GM20431 (cell line): ENCODE measurements around the gene GLG1.
"Not testable (repeated sequence)": the region's sequence is repeated elsewhere in the genome, so short reads cannot be mapped to it uniquely, and the experiment has no call there.

Experiments
- in situ Hi-C: fragments of 300-500 bp; cut with MseI, MboI; formaldehyde crosslinking; loops from one replicate; pipeline ENCODE4 v1.15.0; 2020; ENCODE audit warnings: low sequenced_read_pairs; ENCODE audit not compliant: unreplicated experiment

GLG1 gene

GRCh38 chr16:74606521-74607309, at the start of gene GLG1:
Gene GLG1 (minus strand): TSS chr16:74607114. CDS start chr16:74607094, 20 bp downstream.
- in situ Hi-C loops = loop anchor here (25.0 kb wide), 1 partner anchor 294 kb away; no protein-coding TSS in a partner anchor

GRCh38 chr16:74654536-74655050, 47.7 kb upstream of the GLG1 start:
- in situ Hi-C loops = no loop called here

- in situ Hi-C loops = not testable (repeated sequence)
Observed at GRCh38 chr16:74652883-74653282, 46.0 kb upstream of the GLG1 start.

GRCh38 chr16:74652249-74652648, 45.3 kb upstream of the GLG1 start:
- in situ Hi-C loops = no loop called here

GRCh38 chr16:74651841-74652240, 44.9 kb upstream of the GLG1 start:
- in situ Hi-C loops = no loop called here

GRCh38 chr16:74650966-74651567, 44.2 kb upstream of the GLG1 start:
- in situ Hi-C loops = no loop called here

- in situ Hi-C loops = no loop called here
Observed at GRCh38 chr16:74649839-74650504, 43.1 kb upstream of the GLG1 start.

GRCh38 chr16:74641969-74642368, 35.1 kb upstream of the GLG1 start:
- in situ Hi-C loops = no loop called here

GRCh38 chr16:74637742-74638453, 31.0 kb upstream of the GLG1 start:
- in situ Hi-C loops = no loop called here

GRCh38 chr16:74635303-74635702, 28.4 kb upstream of the GLG1 start:
- in situ Hi-C loops = no loop called here

GRCh38 chr16:74633686-74634085, 26.8 kb upstream of the GLG1 start:
- in situ Hi-C loops = no loop called here

GRCh38 chr16:74627506-74628220, 20.7 kb upstream of the GLG1 start:
- in situ Hi-C loops = no loop called here

GRCh38 chr16:74626741-74627416, 20.0 kb upstream of the GLG1 start:
- in situ Hi-C loops = no loop called here

GRCh38 chr16:74625500-74626350, 18.8 kb upstream of the GLG1 start:
- in situ Hi-C loops = no loop called here

- in situ Hi-C loops = loop anchor here (25.0 kb wide), 1 partner anchor 312 kb away; no protein-coding TSS in a partner anchor
Observed at GRCh38 chr16:74623839-74624235, 16.9 kb upstream of the GLG1 start.

GRCh38 chr16:74623214-74623838, 16.4 kb upstream of the GLG1 start:
- in situ Hi-C loops = loop anchor here (25.0 kb wide), 1 partner anchor 311 kb away; no protein-coding TSS in a partner anchor

- in situ Hi-C loops = loop anchor here (25.0 kb wide), 1 partner anchor 310 kb away; no protein-coding TSS in a partner anchor
Observed at GRCh38 chr16:74622005-74622404, 15.1 kb upstream of the GLG1 start.
